Activated T-helper 17 cell treated with anti-CD3 and anti-CD28 coated beads, Interleukin-2, amount 50 U/mL, for 72 hours (primary cell): ENCODE results near the gene VPS11. TPM values are rescaled to one million over a fixed set of nuclear protein-coding genes. Genes with fewer than 3 reads are reported as not detected.

Source experiments
- ATAC-seq: fragments of 150-1000 bp; cut with Tn5 transposase; replicated peaks from 2 replicates; pipeline ENCODE4 v1.10.0; 2021; ENCODE audit warnings: mild to moderate bottlenecking, moderate library complexity
- H3K27ac Mint-ChIP-seq: one replicate; pipeline ENCODE4 v1.8.0; 2022; ENCODE audit warnings: mixed read lengths
- H3K27me3 Mint-ChIP-seq: one replicate; pipeline ENCODE4 v1.8.0; 2022; ENCODE audit warnings: mixed read lengths
- H3K36me3 Mint-ChIP-seq: one replicate; pipeline ENCODE4 v1.8.0; 2022; ENCODE audit warnings: low read depth, mild to moderate bottlenecking, mixed read lengths
- H3K4me1 Mint-ChIP-seq: one replicate; pipeline ENCODE4 v1.8.0; 2022; ENCODE audit warnings: mixed read lengths
- H3K4me3 Mint-ChIP-seq: one replicate; pipeline ENCODE4 v1.8.0; 2022; ENCODE audit warnings: mild to moderate bottlenecking, mixed read lengths
- H3K9me3 Mint-ChIP-seq: one replicate; pipeline ENCODE4 v1.8.0; 2022; ENCODE audit warnings: mixed read lengths
- total RNA-seq, 2 donors: library from RNA; stranded (reverse); gene quantifications; one replicate each; pipeline ENCODE4 v1.2.3, GENCODE V29; 2022

The VPS11 gene
- total RNA-seq, 2 donors from 2014 or later: 31.7 to 33.7 TPM

DNA sequence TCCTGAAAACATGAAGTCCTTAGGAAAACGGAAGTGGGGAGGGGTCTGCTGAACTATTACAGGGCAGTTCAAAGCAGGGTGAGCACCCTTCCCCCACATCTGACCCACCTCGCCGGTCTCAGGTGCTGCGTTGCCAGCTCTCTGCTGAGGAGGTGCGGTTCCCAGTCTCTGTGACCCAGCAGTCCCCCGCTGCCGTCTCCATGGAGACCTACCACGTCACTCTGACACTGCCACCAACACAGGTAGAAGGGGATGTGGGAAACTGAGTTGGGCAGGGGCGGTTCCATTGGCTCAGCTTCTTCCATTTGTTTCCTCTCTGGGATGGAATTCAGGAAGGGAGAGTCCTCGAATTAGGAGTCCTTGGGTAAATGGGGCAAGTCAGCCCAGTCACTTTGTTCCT lies 42.8 kb downstream of the VPS11 start:
- Mint-ChIP-seq H3K4me3 (peak overlapping the region; percentile 98), H3K27ac (peak overlapping the region; percentile 77), H3K9me3 (no peaks in the 10 kb centered on the region), H3K4me1 (peaks cover 27% of the 10 kb centered on the region), H3K36me3 (peaks cover 65% of the 10 kb centered on the region), H3K27me3 (no peaks in the 10 kb centered on the region)
- ATAC-seq: no peak

DNA sequence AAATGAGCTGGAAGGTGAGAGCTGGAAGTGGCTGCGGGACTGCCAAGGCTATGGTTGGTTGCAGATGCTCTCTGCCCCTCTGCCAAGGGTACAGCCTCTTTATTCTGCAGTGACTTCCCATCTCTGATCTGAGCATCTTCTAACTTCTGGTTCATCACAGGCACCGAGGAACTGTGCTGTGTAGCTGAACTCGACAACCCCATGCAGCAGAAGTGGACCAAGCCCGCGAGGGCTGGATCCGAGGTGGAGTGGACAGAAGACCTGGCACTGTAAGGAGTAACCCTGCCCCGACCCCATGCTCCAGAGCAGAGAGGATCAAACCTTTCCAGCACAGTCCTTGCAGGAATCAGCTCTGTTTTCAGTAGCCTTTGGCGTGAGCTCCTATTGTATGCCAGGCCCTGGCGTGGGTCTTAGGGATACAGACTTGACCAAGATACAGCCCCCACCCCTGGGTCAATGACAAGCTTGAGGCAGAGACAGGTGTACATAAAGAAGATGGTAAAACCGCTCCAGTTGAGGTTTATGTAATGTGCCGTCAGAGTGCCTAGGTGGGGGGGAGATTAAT lies 43.8 kb downstream of the VPS11 start:
- peaks cover 75% of the 10 kb centered on the region for H3K36me3 Mint-ChIP-seq
- no peak for ATAC-seq
- peak overlapping the region; percentile 63 for H3K27ac Mint-ChIP-seq
- peaks cover 33% of the 10 kb centered on the region for H3K4me1 Mint-ChIP-seq
- no peaks in the 10 kb centered on the region for H3K27me3 Mint-ChIP-seq
- no peaks in the 10 kb centered on the region for H3K9me3 Mint-ChIP-seq
- no peak overlapping the region for H3K4me3 Mint-ChIP-seq

DNA sequence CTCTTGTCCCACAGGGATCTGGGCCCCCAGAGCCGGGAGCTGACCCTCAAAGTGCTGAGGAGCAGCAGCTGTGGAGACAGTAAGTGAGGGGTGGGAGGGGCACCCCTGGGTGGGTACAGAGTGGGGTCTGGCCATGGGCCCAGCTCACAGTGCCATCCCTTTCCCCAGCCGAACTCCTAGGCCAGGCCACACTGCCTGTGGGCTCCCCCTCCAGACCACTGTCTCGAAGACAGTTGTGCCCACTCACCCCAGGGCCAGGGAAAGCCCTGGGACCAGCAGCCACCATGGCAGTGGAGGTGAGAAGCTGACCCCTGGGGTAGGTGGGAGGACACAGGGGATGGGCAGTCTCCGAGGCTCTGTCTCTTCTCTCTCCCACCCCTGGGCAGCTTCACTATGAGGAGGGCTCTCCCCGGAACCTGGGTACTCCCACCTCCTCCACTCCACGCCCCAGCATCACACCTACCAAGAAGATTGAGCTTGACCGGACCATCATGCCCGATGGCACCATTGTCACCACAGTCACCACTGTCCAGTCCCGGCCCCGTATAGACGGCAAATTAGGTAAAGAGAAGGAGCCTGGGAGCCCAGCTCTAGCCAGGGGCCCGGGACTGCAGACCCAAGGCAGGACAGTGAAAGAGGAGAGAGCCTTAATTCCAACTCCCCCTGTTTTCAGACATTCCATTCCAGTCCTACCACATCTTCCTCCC lies 44.8 kb downstream of the VPS11 start:
- H3K27ac Mint-ChIP-seq: peak overlapping the region; percentile 23
- no peaks in the 10 kb centered on the region for H3K27me3 Mint-ChIP-seq
- no peaks in the 10 kb centered on the region for H3K9me3 Mint-ChIP-seq
- H3K4me3 Mint-ChIP-seq: no peak overlapping the region
- ATAC-seq: no peak
- peaks cover 33% of the 10 kb centered on the region for H3K4me1 Mint-ChIP-seq
- peaks cover 84% of the 10 kb centered on the region for H3K36me3 Mint-ChIP-seq

- Mint-ChIP-seq H3K27me3 (no peaks in the 10 kb centered on the region), H3K36me3 (peaks cover 76% of the 10 kb centered on the region), H3K9me3 (no peaks in the 10 kb centered on the region), H3K4me3 (no peak overlapping the region), H3K27ac (peak overlapping the region; percentile 56), H3K4me1 (peaks cover 30% of the 10 kb centered on the region)
- ATAC-seq: no peak
These were observed 46.1 kb downstream of the VPS11 start for GRCh38 chr11:119113716-119114115.

GRCh38 chr11:119114351-119114750 lies 46.7 kb downstream of the VPS11 start:
- H3K4me1 Mint-ChIP-seq: peaks cover 23% of the 10 kb centered on the region
- no peak overlapping the region for H3K4me3 Mint-ChIP-seq
- H3K9me3 Mint-ChIP-seq: no peaks in the 10 kb centered on the region
- no peak for ATAC-seq
- H3K36me3 Mint-ChIP-seq: peaks cover 71% of the 10 kb centered on the region
- peak overlapping the region; percentile 56 for H3K27ac Mint-ChIP-seq
- no peaks in the 10 kb centered on the region for H3K27me3 Mint-ChIP-seq

DNA sequence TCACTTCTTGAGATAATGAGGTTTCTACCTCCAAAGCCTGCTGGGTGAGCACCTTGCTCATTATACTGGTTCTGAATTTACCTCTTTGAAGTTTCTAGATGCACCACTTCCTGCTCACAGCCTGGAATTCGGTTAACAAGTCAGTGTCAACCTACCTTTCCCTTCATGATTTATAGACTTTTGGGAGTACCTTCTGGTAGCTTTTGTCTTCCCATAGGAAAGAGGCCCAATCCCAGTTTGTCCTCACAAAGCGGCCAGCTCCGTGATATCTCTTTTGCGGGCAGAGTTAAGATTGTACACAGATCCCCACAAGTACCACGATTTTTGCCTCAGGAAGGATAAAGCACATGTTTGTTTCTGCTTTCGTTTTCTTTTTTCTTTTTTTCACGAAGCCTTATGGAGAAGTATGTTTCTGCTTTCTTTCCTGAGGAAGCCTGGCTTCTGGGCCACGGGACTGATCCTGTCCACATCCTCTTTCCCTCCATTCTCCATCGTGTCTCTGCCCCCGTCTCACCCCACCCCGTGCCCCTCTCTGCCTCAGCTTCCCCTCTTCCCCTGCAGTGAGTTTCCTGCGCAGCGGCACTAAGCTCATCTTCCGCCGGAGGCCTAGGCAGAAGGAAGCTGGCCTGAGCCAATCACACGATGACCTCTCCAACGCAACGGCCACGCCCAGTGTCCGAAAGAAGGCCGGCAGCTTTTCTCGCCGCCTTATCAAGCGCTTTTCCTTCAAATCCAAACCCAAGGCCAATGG lies 48.0 kb downstream of the VPS11 start:
- H3K4me3 Mint-ChIP-seq: peak overlapping the region; percentile 78
- peaks cover 63% of the 10 kb centered on the region for H3K36me3 Mint-ChIP-seq

DNA sequence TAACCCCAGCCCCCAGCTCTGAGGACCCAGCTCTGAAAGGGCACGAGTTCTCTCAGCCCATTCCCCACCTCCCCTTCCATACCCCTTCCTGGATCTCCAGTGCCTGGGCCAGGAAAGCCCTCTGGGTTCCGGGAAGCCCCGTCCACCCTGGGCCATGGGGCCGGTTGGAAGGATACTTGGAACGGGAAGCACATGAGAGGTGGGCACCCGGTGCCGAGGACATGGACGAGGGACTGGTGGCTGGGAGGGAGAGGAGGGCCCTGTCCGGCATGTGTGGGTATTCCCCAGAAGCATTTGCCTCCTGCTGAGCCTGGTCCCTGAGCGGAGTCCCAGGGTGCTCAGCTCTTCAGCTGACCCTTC lies 48.6 kb downstream of the VPS11 start:
- Mint-ChIP-seq H3K36me3 (peaks cover 59% of the 10 kb centered on the region), H3K4me1 (peaks cover 28% of the 10 kb centered on the region), H3K27me3 (no peaks in the 10 kb centered on the region), H3K27ac (peak overlapping the region; percentile 86), H3K4me3 (peak overlapping the region; percentile 78), H3K9me3 (no peaks in the 10 kb centered on the region)
- ATAC-seq: no peak

More for the DNA sequence above, 48.0 kb downstream of the VPS11 start:
- H3K4me1 Mint-ChIP-seq: peaks cover 26% of the 10 kb centered on the region
- H3K9me3 Mint-ChIP-seq: no peaks in the 10 kb centered on the region
- peak overlapping the region; percentile 86 for H3K27ac Mint-ChIP-seq
- H3K27me3 Mint-ChIP-seq: no peaks in the 10 kb centered on the region
- ATAC-seq: peak; percentile 82

GRCh38 chr11:119116601-119117000 lies 49.0 kb downstream of the VPS11 start:
- no peak for ATAC-seq
- peak overlapping the region; percentile 86 for H3K27ac Mint-ChIP-seq
- peaks cover 28% of the 10 kb centered on the region for H3K4me1 Mint-ChIP-seq
- H3K4me3 Mint-ChIP-seq: peak overlapping the region; percentile 78
- H3K36me3 Mint-ChIP-seq: peaks cover 59% of the 10 kb centered on the region
- no peaks in the 10 kb centered on the region for H3K9me3 Mint-ChIP-seq
- no peaks in the 10 kb centered on the region for H3K27me3 Mint-ChIP-seq

- Mint-ChIP-seq H3K4me1 (peaks cover 30% of the 10 kb centered on the region), H3K9me3 (no peaks in the 10 kb centered on the region), H3K36me3 (peaks cover 56% of the 10 kb centered on the region), H3K4me3 (peak overlapping the region; percentile 78), H3K27me3 (no peaks in the 10 kb centered on the region), H3K27ac (peak overlapping the region; percentile 86)
- no peak for ATAC-seq
These were observed 49.5 kb downstream of the VPS11 start for GRCh38 chr11:119117004-119117706.

- Mint-ChIP-seq H3K9me3 (no peaks in the 10 kb centered on the region), H3K4me3 (no peak overlapping the region), H3K4me1 (peaks cover 33% of the 10 kb centered on the region), H3K27ac (no peak overlapping the region), H3K36me3 (peaks cover 57% of the 10 kb centered on the region), H3K27me3 (no peaks in the 10 kb centered on the region)
- no peak for ATAC-seq
These were observed 50.6 kb downstream of the VPS11 start for GRCh38 chr11:119118227-119118626.

DNA sequence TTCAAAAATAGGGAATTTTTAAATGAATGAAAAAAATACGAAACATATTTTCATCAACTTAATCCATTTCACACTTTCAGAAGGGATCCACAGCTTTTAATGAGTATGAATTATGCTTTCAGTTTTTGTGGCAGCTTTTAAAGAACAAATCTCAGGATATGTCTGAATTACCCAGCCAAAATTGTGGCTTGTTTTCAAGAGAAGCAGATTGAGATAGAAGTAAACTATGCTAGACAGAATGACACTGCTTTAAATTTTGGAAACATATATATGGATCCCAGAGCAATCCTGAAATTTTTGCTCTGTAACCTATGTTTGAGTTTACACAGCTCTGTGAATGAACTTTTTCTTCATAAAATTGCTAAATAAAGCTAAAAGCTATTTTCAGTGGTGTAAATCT lies 51.3 kb downstream of the VPS11 start:
- no peak overlapping the region for H3K27ac Mint-ChIP-seq
- no peak for ATAC-seq
- peaks cover 31% of the 10 kb centered on the region for H3K4me1 Mint-ChIP-seq

DNA sequence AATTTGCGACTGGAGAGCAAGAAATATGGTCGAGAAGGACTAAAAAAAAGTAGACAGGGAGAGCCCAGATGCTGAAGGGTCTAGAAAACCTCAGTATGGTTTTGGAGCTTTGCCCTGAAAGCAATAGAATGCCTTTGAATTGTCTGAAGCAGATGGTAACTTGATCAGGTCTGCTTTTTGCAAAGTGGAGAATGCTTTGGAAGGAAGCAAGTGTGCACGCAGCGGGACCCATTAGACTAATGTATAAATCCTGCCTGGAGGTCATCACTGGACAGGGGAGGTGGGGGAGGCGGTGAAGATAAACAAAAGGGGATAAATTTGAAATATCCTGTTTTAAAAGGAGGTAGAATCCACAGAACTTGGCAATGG lies 53.0 kb downstream of the VPS11 start:
- H3K4me3 Mint-ChIP-seq: peak overlapping the region; percentile 88
- ATAC-seq: no peak
- H3K9me3 Mint-ChIP-seq: no peaks in the 10 kb centered on the region
- H3K36me3 Mint-ChIP-seq: peaks cover 49% of the 10 kb centered on the region
- no peaks in the 10 kb centered on the region for H3K27me3 Mint-ChIP-seq
- H3K27ac Mint-ChIP-seq: peak overlapping the region; percentile 87
- peaks cover 25% of the 10 kb centered on the region for H3K4me1 Mint-ChIP-seq

More for the DNA sequence above, 51.3 kb downstream of the VPS11 start:
- Mint-ChIP-seq H3K9me3 (no peaks in the 10 kb centered on the region), H3K36me3 (peaks cover 57% of the 10 kb centered on the region), H3K27me3 (no peaks in the 10 kb centered on the region), H3K4me3 (no peak overlapping the region)

GRCh38 chr11:119121008-119121810 lies 53.6 kb downstream of the VPS11 start, which contains the start of gene HINFP:
HINFP (plus strand) TSS chr11:119121580; CDS start chr11:119126945, 5,365 bp downstream.
- H3K9me3 Mint-ChIP-seq: no peaks in the 10 kb centered on the region
- peak within 1 kb of the TSS; percentile 87 for H3K27ac Mint-ChIP-seq
- peaks cover 21% of the 10 kb centered on the region for H3K4me1 Mint-ChIP-seq
- no peaks in the 10 kb centered on the region for H3K27me3 Mint-ChIP-seq
- peak within 1 kb of the TSS; percentile 88 for H3K4me3 Mint-ChIP-seq
- ATAC-seq: peak; percentile 99
- H3K36me3 Mint-ChIP-seq: peaks cover 44% of the 10 kb centered on the region

DNA sequence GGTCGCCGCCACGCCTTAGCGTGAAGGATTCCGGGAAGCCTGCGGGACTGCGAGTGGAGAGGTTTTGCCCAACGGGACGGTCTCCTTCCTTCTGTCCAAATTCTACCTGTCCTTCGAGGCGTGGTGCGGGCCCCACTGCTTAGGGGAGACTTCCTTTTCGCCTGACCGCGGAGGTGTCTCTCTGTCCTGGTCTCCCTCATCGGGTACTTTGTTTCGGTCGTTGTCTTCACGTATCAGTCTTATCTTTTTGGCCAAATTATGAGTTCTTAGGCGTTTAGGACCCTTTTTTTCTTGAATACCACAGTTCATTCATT lies 54.1 kb downstream of the VPS11 start:
- H3K36me3 Mint-ChIP-seq: peaks cover 41% of the 10 kb centered on the region
- ATAC-seq: peak; percentile 8
- H3K9me3 Mint-ChIP-seq: no peaks in the 10 kb centered on the region
- no peaks in the 10 kb centered on the region for H3K27me3 Mint-ChIP-seq
- H3K4me1 Mint-ChIP-seq: peaks cover 23% of the 10 kb centered on the region
- H3K27ac Mint-ChIP-seq: peak overlapping the region; percentile 87
- peak overlapping the region; percentile 88 for H3K4me3 Mint-ChIP-seq
